ENCODE results near the gene CPED1.
A peak's percentile ranks its signal among the peaks of the same experiment; 100 is the strongest.

CPED1 gene

GRCh38 chr7:121000081-121000983 lies 11.8 kb downstream of the CPED1 start:
- H2BK5ac ChIP-seq (ENCODE audit: low read length): no peak overlapping the region
- no peak overlapping the region for H3K4me2 ChIP-seq (ENCODE audit: insufficient read depth, low read length, poor library complexity, severe bottlenecking)
- H3K18ac ChIP-seq (ENCODE audit: low read length): no peak overlapping the region
- H3K4me3 ChIP-seq (ENCODE audit: low read length in 2 of 2): no peak overlapping the region
- no peaks in the 10 kb centered on the region for H3K4me1 ChIP-seq (ENCODE audit: control insufficient read depth in 2 of 2, insufficient read depth in 1 of 2, low read depth in 1 of 2, low read length in 2 of 2)
- no peaks in the 10 kb centered on the region for H3K9me3 ChIP-seq (replicated peaks in 1 of 2; ENCODE audit: control insufficient read depth in 2 of 2, insufficient read depth in 1 of 2, low read depth in 1 of 2, low read length in 2 of 2)
- H3K36me3 ChIP-seq (replicated peaks in 1 of 2; ENCODE audit: control insufficient read depth in 2 of 2, insufficient read depth in 2 of 2, low read length in 2 of 2): no peaks in the 10 kb centered on the region
- H3K79me1 ChIP-seq (ENCODE audit: low read depth, low read length): no peaks in the 10 kb centered on the region
- no peak overlapping the region for H2BK15ac ChIP-seq (ENCODE audit: low read length)
- no peak overlapping the region for H3K4ac ChIP-seq (ENCODE audit: low read length)
- no peak overlapping the region for H3K9ac ChIP-seq (ENCODE audit: low read depth, low read length, poor library complexity)
- no peak overlapping the region for H3K23ac ChIP-seq (ENCODE audit: low read depth, low read length, poor library complexity)
- WGBS, 2 donors (ENCODE audit: extremely low coverage in 2 of 2, insufficient read length in 2 of 2, insufficient replicate concordance in 1 of 2): no CpG with 5 or more reads among the region's 9 CpGs
- no peak overlapping the region for H4K8ac ChIP-seq (ENCODE audit: low read depth, low read length)
- H2BK12ac ChIP-seq (ENCODE audit: low read length): no peak overlapping the region
- no peak overlapping the region for H2BK120ac ChIP-seq (ENCODE audit: low read depth, low read length)
- no peaks in the 10 kb centered on the region for H3K27me3 ChIP-seq (ENCODE audit: control insufficient read depth in 3 of 3, insufficient read depth in 3 of 3, low read depth in 1 of 3, low read length in 3 of 3)
- no peak overlapping the region for H3K27ac ChIP-seq (replicated peaks; ENCODE audit: low read length)
- H4K91ac ChIP-seq (ENCODE audit: low read depth, low read length, poor library complexity): no peak overlapping the region
- peak overlapping the region; percentile 25 for H2AFZ ChIP-seq (ENCODE audit: low read length)
- DNase-seq (ENCODE audit: low spot score): no peak
- no peak overlapping the region for H2AK5ac ChIP-seq (ENCODE audit: low read depth, low read length)
- H3K14ac ChIP-seq (ENCODE audit: low read length): no peak overlapping the region

DNA sequence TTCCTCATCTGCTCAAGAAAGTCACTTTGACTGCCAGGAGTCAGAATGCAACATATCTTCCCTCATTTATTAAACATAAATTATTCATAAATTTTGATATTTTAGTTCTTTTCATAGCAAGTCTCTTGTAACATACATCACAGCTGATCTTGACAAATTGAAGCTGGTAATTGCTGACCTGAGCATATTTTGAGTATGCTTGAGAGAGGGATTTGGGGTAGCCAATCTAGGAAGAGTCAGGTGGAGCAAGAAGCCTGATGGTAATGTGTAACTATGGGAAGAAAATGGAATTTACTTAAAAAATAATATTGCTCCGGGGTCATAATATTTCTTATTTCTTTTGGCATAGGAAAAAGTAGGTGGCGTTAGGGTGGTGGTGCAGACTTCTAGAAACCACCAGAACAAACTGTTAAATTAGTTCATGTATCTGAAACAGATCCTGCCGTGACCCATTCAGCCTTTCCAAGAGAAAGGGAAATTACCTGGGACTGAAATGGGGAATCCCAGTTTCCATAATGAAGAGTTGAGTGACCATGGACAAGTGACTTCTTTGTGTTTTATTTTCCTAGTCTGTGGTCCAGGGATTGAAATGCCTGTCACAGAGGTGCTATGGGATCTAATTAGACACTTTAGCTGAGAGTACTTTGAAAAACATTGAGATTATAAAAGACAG lies 12.9 kb downstream of the CPED1 start:
- Histone ChIP-seq H3K9ac (ENCODE audit: low read depth, low read length, poor library complexity) (no peak overlapping the region), H2AFZ (ENCODE audit: low read length) (no peak overlapping the region), H3K18ac (ENCODE audit: low read length) (no peak overlapping the region), H2BK12ac (ENCODE audit: low read length) (no peak overlapping the region), H4K8ac (ENCODE audit: low read depth, low read length) (no peak overlapping the region), H3K27me3 (ENCODE audit: control insufficient read depth in 3 of 3, insufficient read depth in 3 of 3, low read depth in 1 of 3, low read length in 3 of 3) (no peaks in the 10 kb centered on the region), H3K14ac (ENCODE audit: low read length) (no peak overlapping the region), H3K79me1 (ENCODE audit: low read depth, low read length) (no peaks in the 10 kb centered on the region), H3K27ac (replicated peaks; ENCODE audit: low read length) (no peak overlapping the region), H3K4me3 (ENCODE audit: low read length in 2 of 2) (no peak overlapping the region), H2BK120ac (ENCODE audit: low read depth, low read length) (no peak overlapping the region), H4K91ac (ENCODE audit: low read depth, low read length, poor library complexity) (no peak overlapping the region), H3K36me3 (replicated peaks in 1 of 2; ENCODE audit: control insufficient read depth in 2 of 2, insufficient read depth in 2 of 2, low read length in 2 of 2) (no peaks in the 10 kb centered on the region), H3K4me2 (ENCODE audit: insufficient read depth, low read length, poor library complexity, severe bottlenecking) (no peak overlapping the region), H3K23ac (ENCODE audit: low read depth, low read length, poor library complexity) (no peak overlapping the region), H3K4ac (ENCODE audit: low read length) (no peak overlapping the region), H2AK5ac (ENCODE audit: low read depth, low read length) (no peak overlapping the region), H3K4me1 (ENCODE audit: control insufficient read depth in 2 of 2, insufficient read depth in 1 of 2, low read depth in 1 of 2, low read length in 2 of 2) (no peaks in the 10 kb centered on the region), H3K9me3 (replicated peaks in 1 of 2; ENCODE audit: control insufficient read depth in 2 of 2, insufficient read depth in 1 of 2, low read depth in 1 of 2, low read length in 2 of 2) (no peaks in the 10 kb centered on the region), H2BK15ac (ENCODE audit: low read length) (no peak overlapping the region), H2BK5ac (ENCODE audit: low read length) (no peak overlapping the region)
- no CpG with 5 or more reads among the region's 3 CpGs for WGBS, 2 donors (ENCODE audit: extremely low coverage in 2 of 2, insufficient read length in 2 of 2, insufficient replicate concordance in 1 of 2)
- DNase-seq (ENCODE audit: low spot score): no peak

DNA sequence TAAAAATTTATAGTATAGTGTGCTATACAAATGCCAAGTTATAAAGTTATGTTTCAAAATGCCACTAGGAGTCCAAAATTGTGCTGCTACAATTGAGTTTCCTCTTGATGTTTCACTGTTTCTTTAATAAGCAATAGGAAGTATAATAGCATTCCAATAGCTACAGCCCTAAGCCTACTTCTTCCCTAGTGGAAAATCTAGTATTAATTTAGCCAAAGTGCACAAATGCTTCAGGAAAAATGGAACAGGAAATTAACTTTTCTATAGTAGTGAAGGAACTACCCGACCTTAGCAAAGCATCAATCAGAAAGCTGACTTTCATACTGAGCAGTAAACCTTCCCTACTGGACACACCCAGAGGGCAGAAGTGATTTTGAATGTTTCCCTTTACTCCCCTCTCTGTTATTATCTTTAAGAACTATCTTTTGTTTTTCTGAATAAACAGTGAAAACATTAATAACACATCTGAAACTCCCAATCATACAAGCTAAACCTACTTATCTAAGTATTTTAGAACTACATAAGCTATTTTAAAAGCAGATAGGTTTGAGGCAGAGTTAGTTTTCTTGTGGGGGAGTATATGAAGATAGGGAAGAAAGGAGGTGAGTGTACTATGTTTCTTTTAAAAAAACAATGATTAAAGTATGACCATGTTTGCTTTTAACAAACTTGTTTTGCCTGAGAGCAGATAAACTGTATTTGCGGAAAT lies 13.7 kb downstream of the CPED1 start:
- no peak overlapping the region for H3K4me2 ChIP-seq (ENCODE audit: insufficient read depth, low read length, poor library complexity, severe bottlenecking)
- H4K91ac ChIP-seq (ENCODE audit: low read depth, low read length, poor library complexity): no peak overlapping the region
- H3K4me3 ChIP-seq (ENCODE audit: low read length in 2 of 2): no peak overlapping the region

DNA sequence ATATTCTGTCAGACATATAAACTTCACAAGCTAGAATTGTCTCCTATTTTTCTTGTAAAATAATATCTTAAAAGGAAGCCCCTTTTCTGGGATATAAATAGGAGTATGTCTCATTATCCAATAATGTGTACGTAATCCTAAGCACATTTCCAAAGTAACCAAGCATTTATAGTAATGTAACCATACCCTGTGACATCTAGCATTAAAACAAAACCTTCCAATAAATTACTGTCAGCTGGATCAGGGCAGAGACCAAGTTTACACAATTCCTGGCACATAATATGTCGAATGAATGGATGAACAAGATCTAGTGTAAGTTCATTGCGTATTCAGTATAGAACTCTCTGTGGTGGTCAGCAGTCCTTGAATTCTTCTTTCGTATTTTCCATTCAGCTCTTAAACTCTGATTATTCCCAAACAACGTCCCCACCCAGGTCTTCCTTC lies 14.3 kb downstream of the CPED1 start:
- WGBS, 2 donors (ENCODE audit: extremely low coverage in 2 of 2, insufficient read length in 2 of 2, insufficient replicate concordance in 1 of 2): no CpG with 5 or more reads among the region's 5 CpGs
- H3K14ac ChIP-seq (ENCODE audit: low read length): no peak overlapping the region

More for the DNA sequence above, 13.7 kb downstream of the CPED1 start:
- no peak overlapping the region for H3K14ac ChIP-seq (ENCODE audit: low read length)
- H2AK5ac ChIP-seq (ENCODE audit: low read depth, low read length): no peak overlapping the region
- no peaks in the 10 kb centered on the region for H3K27me3 ChIP-seq (ENCODE audit: control insufficient read depth in 3 of 3, insufficient read depth in 3 of 3, low read depth in 1 of 3, low read length in 3 of 3)
- DNase-seq (ENCODE audit: low spot score): no peak
- no peak overlapping the region for H2BK5ac ChIP-seq (ENCODE audit: low read length)
- no peaks in the 10 kb centered on the region for H3K79me1 ChIP-seq (ENCODE audit: low read depth, low read length)
- no peaks in the 10 kb centered on the region for H3K36me3 ChIP-seq (replicated peaks in 1 of 2; ENCODE audit: control insufficient read depth in 2 of 2, insufficient read depth in 2 of 2, low read length in 2 of 2)
- no peak overlapping the region for H3K4ac ChIP-seq (ENCODE audit: low read length)
- H2BK15ac ChIP-seq (ENCODE audit: low read length): no peak overlapping the region
- no peak overlapping the region for H2BK120ac ChIP-seq (ENCODE audit: low read depth, low read length)
- H2AFZ ChIP-seq (ENCODE audit: low read length): no peak overlapping the region
- H3K4me1 ChIP-seq (ENCODE audit: control insufficient read depth in 2 of 2, insufficient read depth in 1 of 2, low read depth in 1 of 2, low read length in 2 of 2): peaks cover 0 to 4% of the 10 kb centered on the region in 2 donors
- H2BK12ac ChIP-seq (ENCODE audit: low read length): no peak overlapping the region
- no peak overlapping the region for H3K18ac ChIP-seq (ENCODE audit: low read length)
- H3K9ac ChIP-seq (ENCODE audit: low read depth, low read length, poor library complexity): no peak overlapping the region
- no peaks in the 10 kb centered on the region for H3K9me3 ChIP-seq (replicated peaks in 1 of 2; ENCODE audit: control insufficient read depth in 2 of 2, insufficient read depth in 1 of 2, low read depth in 1 of 2, low read length in 2 of 2)
- no CpG with 5 or more reads among the region's 2 CpGs for WGBS, 2 donors (ENCODE audit: extremely low coverage in 2 of 2, insufficient read length in 2 of 2, insufficient replicate concordance in 1 of 2)
- H4K8ac ChIP-seq (ENCODE audit: low read depth, low read length): no peak overlapping the region
- no peak overlapping the region for H3K23ac ChIP-seq (ENCODE audit: low read depth, low read length, poor library complexity)
- H3K27ac ChIP-seq (replicated peaks; ENCODE audit: low read length): no peak overlapping the region

More for the DNA sequence above, 14.3 kb downstream of the CPED1 start:
- Histone ChIP-seq H2AFZ (ENCODE audit: low read length) (no peak overlapping the region), H3K4me1 (ENCODE audit: control insufficient read depth in 2 of 2, insufficient read depth in 1 of 2, low read depth in 1 of 2, low read length in 2 of 2) (peaks cover 0 to 4% of the 10 kb centered on the region in 2 donors), H3K27me3 (ENCODE audit: control insufficient read depth in 3 of 3, insufficient read depth in 3 of 3, low read depth in 1 of 3, low read length in 3 of 3) (no peaks in the 10 kb centered on the region), H2AK5ac (ENCODE audit: low read depth, low read length) (no peak overlapping the region), H3K36me3 (replicated peaks in 1 of 2; ENCODE audit: control insufficient read depth in 2 of 2, insufficient read depth in 2 of 2, low read length in 2 of 2) (no peaks in the 10 kb centered on the region), H3K23ac (ENCODE audit: low read depth, low read length, poor library complexity) (no peak overlapping the region), H2BK15ac (ENCODE audit: low read length) (no peak overlapping the region), H2BK120ac (ENCODE audit: low read depth, low read length) (no peak overlapping the region), H4K91ac (ENCODE audit: low read depth, low read length, poor library complexity) (no peak overlapping the region), H3K27ac (replicated peaks; ENCODE audit: low read length) (no peak overlapping the region), H4K8ac (ENCODE audit: low read depth, low read length) (no peak overlapping the region), H3K9ac (ENCODE audit: low read depth, low read length, poor library complexity) (no peak overlapping the region), H3K4me3 (ENCODE audit: low read length in 2 of 2) (no peak overlapping the region), H3K4ac (ENCODE audit: low read length) (no peak overlapping the region), H2BK5ac (ENCODE audit: low read length) (no peak overlapping the region), H3K79me1 (ENCODE audit: low read depth, low read length) (no peaks in the 10 kb centered on the region), H3K18ac (ENCODE audit: low read length) (no peak overlapping the region), H3K4me2 (ENCODE audit: insufficient read depth, low read length, poor library complexity, severe bottlenecking) (no peak overlapping the region), H2BK12ac (ENCODE audit: low read length) (no peak overlapping the region), H3K9me3 (replicated peaks in 1 of 2; ENCODE audit: control insufficient read depth in 2 of 2, insufficient read depth in 1 of 2, low read depth in 1 of 2, low read length in 2 of 2) (no peaks in the 10 kb centered on the region)
- no peak for DNase-seq (ENCODE audit: low spot score)
